ENCODE results near the gene DEK.
"Not testable (repeated sequence)": the region's sequence is repeated elsewhere in the genome, so short reads cannot be mapped to it uniquely, and the experiment has no call there.

The DEK gene

DNA sequence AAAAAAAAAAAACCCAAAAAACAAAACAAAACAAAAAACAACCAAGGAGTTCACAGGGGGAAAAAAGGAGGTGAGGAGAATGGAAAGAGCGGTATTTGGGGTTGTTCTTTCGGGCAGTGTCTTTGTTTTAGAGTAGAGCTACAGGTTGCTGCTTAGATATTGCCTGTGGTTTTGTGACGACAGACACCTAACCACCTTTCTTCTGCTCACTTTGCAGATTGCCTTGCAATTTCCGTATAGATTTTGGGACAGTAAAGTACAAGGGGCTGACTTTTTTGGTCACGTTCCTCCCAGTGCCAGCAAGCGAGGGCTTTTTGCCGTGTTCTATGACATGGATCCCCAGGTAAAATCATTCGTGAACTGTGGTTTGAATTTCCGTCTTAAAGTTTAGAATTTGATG is 50.9 kb downstream of the DEK start:
- TF ChIP-seq, protein P1, sequence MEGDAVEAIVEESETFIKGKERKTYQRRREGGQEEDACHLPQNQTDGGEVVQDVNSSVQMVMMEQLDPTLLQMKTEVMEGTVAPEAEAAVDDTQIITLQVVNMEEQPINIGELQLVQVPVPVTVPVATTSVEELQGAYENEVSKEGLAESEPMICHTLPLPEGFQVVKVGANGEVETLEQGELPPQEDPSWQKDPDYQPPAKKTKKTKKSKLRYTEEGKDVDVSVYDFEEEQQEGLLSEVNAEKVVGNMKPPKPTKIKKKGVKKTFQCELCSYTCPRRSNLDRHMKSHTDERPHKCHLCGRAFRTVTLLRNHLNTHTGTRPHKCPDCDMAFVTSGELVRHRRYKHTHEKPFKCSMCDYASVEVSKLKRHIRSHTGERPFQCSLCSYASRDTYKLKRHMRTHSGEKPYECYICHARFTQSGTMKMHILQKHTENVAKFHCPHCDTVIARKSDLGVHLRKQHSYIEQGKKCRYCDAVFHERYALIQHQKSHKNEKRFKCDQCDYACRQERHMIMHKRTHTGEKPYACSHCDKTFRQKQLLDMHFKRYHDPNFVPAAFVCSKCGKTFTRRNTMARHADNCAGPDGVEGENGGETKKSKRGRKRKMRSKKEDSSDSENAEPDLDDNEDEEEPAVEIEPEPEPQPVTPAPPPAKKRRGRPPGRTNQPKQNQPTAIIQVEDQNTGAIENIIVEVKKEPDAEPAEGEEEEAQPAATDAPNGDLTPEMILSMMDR (IDR thresholded peaks at IDR 0.05; ENCODE audit: insufficient read depth, low read depth, low read length, missing control alignments): no peak
- H3K4me3 ChIP-seq (ENCODE audit: low read depth, low read length): no peak overlapping the region
- DNase-seq (ENCODE audit: low read depth): peak; percentile 30

DNA sequence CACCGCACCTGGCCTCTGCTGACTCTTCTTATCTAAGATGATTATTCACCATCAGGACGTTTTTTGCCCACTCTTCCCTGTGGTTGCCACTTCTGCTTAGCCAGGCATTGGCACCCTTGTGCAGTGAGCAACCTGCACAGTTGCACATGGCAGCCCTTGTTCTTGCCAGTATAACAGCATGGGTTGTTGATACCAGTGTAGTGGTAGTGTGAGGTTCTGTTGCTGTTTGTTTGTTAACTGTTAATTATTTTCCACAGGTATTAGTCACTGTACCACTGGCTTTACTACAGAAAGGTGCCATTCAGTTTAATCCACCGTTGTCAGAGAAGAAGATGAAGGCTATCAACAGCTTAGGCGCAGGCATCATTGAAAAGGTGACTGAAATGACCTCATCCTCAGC is 52.1 kb downstream of the DEK start:
- no peak overlapping the region for H3K4me3 ChIP-seq (ENCODE audit: low read depth, low read length)
- TF ChIP-seq, protein P1 (IDR thresholded peaks at IDR 0.05; ENCODE audit: insufficient read depth, low read depth, low read length, missing control alignments): no peak
- DNase-seq (ENCODE audit: low read depth): no peak

DNA sequence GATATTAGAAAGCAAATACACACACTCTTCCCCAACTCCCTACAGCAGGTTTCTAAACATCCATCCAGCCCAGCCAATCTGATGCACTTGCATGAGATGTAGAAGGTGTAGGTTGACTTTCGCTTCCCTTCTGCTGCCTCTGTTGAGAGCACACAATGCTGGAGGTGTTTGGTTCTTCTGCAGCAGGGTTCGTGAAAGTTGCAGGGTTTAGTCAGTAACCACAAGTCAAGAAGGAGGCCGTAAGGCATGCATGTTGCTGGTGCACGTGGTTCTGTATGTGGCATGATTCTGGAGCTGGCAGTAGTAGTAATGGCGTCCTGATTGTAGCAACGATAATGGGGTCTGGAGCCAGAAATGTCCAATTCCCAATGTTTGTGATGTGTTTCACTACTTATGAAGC is 53.0 kb downstream of the DEK start:
- H3K4me3 ChIP-seq (ENCODE audit: low read depth, low read length): no peak overlapping the region
- peak; percentile 94 for DNase-seq (ENCODE audit: low read depth)
- TF ChIP-seq, protein P1 (IDR thresholded peaks at IDR 0.05; ENCODE audit: insufficient read depth, low read depth, low read length, missing control alignments): no peak

DNA sequence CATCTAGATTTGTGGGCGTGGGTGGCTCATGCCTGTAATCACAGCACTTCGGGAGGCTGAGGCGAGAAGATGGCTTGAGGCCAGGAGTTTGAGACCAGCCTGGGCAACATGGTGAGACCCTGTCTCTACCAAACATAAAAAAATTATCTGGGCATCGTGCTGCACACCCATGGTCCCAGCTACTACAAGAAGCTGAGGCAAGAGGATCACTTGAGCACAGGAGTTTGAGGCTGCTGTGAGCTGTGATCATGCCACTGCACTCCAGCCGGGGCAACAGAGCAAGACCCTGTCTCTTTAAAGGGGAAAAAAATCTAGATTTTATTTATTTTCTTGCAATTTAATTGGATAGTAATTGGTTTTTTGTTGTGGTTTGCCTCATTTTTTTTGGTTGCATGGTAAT is 53.6 kb downstream of the DEK start:
- DNase-seq (ENCODE audit: low read depth): no peak
- TF ChIP-seq, protein P1 (IDR thresholded peaks at IDR 0.05; ENCODE audit: insufficient read depth, low read depth, low read length, missing control alignments): no peak
- no peak overlapping the region for H3K4me3 ChIP-seq (ENCODE audit: low read depth, low read length)

DNA sequence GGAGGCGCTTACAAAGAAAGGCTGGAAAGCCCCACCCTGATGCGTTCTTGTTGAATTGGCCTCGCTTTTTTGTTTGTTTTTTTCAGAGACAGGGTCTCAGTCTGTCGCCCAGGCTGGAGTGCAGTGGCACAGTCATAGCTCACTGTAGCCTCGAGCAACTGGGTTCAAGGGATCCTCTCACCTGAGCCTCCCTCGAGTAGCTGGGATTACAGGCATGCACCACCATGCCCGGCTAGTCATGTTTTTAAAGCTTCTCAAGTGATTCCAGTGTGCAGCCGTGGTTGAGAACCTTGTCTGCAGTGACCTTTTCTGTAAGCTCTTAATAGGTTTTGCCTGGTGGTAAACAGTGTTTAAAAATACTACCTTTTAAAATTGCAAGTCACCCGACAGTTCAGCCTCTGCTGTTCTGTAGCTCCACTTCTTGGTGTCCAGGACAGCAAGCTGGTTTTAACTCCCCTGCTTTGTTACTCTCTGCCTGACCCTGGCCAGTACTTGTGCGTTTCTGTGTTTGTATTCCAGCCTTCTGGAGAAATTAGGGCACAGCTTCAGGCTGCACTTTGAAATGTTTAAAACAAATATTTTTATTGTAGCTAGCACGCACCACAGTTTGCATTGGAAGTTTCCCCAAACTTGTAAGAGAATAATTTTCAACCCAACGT is 54.7 kb downstream of the DEK start:
- H3K4me3 ChIP-seq (ENCODE audit: low read depth, low read length): no peak overlapping the region
- TF ChIP-seq, protein P1 (IDR thresholded peaks at IDR 0.05; ENCODE audit: insufficient read depth, low read depth, low read length, missing control alignments): no peak
- no peak for DNase-seq (ENCODE audit: low read depth)

DNA sequence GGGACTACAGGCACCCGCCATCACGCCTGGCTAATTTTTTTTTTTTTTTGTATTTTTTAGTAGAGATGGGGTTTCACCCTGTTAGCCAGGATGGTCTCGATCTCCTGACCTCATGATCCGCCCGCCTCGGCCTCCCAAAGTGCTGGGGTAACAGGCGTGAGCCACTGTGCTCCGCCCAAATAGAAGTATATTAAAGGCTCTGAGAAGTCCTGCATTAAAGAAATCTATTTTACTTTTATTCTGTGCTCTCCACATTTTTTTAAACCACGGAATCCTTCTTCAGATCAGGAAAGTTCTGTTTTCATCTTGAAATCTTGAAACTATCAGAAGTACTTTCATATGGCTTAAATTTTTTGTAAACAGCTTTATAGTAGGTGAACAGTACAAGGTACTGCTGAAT is 55.6 kb downstream of the DEK start:
- not testable (repeated sequence) for H3K4me3 ChIP-seq (ENCODE audit: low read depth, low read length); DNase-seq (ENCODE audit: low read depth)

DNA sequence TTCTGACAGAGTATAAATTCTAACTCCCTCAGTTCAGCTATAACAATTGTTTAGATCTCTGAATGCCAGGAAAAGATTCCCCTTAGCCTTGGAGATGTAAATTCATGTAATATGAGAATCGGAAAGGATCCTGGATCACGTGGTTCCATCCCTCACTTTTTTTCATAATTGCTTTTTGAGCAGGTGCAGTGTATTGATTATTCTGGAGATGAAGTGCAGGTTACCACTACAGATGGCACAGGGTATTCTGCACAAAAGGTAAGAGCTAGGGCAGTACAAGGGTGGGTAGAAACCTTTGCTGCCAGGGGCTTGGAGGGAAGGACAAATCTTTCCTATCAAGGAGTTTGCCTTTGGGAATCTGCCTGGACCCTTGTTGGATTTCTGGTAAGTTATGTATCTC is 56.4 kb downstream of the DEK start:
- H3K4me3 ChIP-seq (ENCODE audit: low read depth, low read length): no peak overlapping the region
- TF ChIP-seq, protein P1 (IDR thresholded peaks at IDR 0.05; ENCODE audit: insufficient read depth, low read depth, low read length, missing control alignments): no peak
- no peak for DNase-seq (ENCODE audit: low read depth)
